ENCODE results near the gene SPTA1. TPM values are rescaled to one million over a fixed set of nuclear protein-coding genes. Genes with fewer than 3 reads are reported as not detected.

SPTA1 gene
- total RNA-seq, 1 experiment from 2014 or later: not detected

DNA sequence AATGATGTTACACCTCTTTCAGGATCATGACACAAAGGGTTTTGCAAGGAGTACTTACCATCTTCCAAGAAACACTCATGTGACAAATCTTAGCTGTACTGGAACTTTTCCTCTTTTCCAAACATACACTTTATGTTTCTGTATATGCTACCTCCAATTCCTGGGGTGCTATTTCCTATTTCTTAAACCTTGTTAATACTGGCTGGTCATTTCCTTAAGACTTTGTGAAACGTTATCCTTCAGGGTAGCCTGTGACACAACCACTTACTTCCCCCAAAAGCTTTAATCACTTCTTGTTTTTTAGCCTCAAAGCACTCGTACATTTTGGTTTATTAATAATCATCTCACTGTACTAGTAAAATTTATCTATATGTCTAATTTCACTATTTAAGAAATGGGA is 42.1 kb downstream of the SPTA1 start:
- Mint-ChIP-seq H3K27ac (ENCODE audit: low read depth, unreplicated experiment) (no peak overlapping the region), H3K9me3 (ENCODE audit: unreplicated experiment) (no peaks in the 10 kb centered on the region), H3K4me1 (ENCODE audit: insufficient read depth, unreplicated experiment) (no peaks in the 10 kb centered on the region), H3K4me3 (ENCODE audit: unreplicated experiment) (no peak overlapping the region), H3K36me3 (ENCODE audit: insufficient read depth, unreplicated experiment) (no peaks in the 10 kb centered on the region), H3K27me3 (ENCODE audit: insufficient read depth, unreplicated experiment) (peaks cover 49% of the 10 kb centered on the region)
- ChIA-PET POLR2A (no interaction called here), CTCF (interaction anchor here (1.2 kb wide), 1 partner anchor 134 kb away, joined by 3 read pairs; no protein-coding TSS in a partner anchor)
- no TSS peak for BruUV-seq (replicated peaks)
- no peak for DNase-seq (ENCODE audit: unreplicated experiment)
- intact Hi-C loops (cut with micrococcal nuclease): no loop called here
- TF ChIP-seq, protein P1, sequence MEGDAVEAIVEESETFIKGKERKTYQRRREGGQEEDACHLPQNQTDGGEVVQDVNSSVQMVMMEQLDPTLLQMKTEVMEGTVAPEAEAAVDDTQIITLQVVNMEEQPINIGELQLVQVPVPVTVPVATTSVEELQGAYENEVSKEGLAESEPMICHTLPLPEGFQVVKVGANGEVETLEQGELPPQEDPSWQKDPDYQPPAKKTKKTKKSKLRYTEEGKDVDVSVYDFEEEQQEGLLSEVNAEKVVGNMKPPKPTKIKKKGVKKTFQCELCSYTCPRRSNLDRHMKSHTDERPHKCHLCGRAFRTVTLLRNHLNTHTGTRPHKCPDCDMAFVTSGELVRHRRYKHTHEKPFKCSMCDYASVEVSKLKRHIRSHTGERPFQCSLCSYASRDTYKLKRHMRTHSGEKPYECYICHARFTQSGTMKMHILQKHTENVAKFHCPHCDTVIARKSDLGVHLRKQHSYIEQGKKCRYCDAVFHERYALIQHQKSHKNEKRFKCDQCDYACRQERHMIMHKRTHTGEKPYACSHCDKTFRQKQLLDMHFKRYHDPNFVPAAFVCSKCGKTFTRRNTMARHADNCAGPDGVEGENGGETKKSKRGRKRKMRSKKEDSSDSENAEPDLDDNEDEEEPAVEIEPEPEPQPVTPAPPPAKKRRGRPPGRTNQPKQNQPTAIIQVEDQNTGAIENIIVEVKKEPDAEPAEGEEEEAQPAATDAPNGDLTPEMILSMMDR (IDR thresholded peaks at IDR 0.05; ENCODE audit: unreplicated experiment): no peak

DNA sequence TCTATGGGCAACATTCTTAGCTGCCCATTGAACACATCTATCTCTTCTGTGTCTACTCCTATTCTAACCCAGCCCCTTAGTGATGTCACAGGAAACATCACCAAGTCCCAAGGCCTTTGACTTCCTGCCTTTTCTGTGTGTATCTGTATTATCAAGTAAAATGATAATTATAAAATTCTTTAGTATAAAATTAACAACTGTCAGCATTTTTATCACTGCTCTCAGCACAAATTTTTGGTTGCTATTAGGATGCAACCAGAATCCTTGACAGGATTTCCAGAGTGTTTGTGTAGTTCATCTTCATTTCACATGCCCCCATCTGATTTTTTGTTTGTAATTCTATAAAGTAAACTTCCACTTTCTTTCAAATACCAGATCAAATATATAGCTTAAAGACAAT is 47.6 kb downstream of the SPTA1 start:
- Mint-ChIP-seq H3K4me3 (ENCODE audit: unreplicated experiment) (no peak overlapping the region), H3K4me1 (ENCODE audit: insufficient read depth, unreplicated experiment) (no peaks in the 10 kb centered on the region), H3K36me3 (ENCODE audit: insufficient read depth, unreplicated experiment) (no peaks in the 10 kb centered on the region), H3K27ac (ENCODE audit: low read depth, unreplicated experiment) (no peak overlapping the region), H3K27me3 (ENCODE audit: insufficient read depth, unreplicated experiment) (peaks cover 40% of the 10 kb centered on the region), H3K9me3 (ENCODE audit: unreplicated experiment) (no peaks in the 10 kb centered on the region)
- BruUV-seq (replicated peaks): no TSS peak
- POLR2A ChIA-PET: no interaction called here
- CTCF ChIA-PET: no interaction called here
- intact Hi-C loops (cut with micrococcal nuclease): no loop called here
- TF ChIP-seq, protein P1 (IDR thresholded peaks at IDR 0.05; ENCODE audit: unreplicated experiment): no peak
- DNase-seq (ENCODE audit: unreplicated experiment): no peak

DNA sequence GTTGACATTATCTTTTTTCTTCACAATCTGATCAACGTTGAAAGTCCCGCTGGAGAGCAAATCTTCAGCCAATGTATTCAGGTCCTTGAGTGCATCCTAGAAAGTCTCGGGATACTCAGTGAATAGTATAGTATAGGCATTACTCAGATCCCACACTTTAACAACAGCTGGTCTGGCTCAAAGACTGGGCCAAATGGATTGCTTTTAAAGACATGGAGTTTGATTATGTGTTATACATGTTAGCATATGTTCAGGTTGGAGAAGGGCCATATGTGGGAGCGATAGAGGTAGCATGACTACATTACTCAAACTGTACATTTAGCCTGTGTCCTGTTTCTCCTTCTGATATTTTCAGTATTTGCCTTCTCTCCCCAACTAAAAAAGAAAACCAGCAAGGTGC is 48.4 kb downstream of the SPTA1 start:
- H3K27me3 Mint-ChIP-seq (ENCODE audit: insufficient read depth, unreplicated experiment): peaks cover 37% of the 10 kb centered on the region

DNA sequence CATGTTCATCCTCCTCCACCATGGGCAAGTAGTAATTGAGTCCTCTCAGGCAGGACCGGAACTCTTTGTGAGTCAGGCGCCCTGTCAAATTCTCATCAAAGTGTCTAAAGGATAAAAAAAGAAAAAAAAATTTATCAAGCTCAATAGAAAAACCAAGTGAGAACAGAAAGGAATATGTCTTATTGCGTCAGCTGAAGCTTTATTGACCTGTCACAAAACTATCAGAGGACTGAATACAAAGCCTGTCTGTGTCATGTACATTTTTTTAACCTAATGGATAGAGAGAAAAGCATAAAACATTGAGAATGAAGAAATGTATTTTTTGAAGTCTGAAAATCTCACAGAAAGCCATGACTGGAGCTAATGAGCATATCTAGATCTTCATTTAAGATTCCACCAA is 72.8 kb downstream of the SPTA1 start:
- TF ChIP-seq, protein P1 (IDR thresholded peaks at IDR 0.05; ENCODE audit: unreplicated experiment): no peak
- no peak for DNase-seq (ENCODE audit: unreplicated experiment)
- Mint-ChIP-seq H3K9me3 (ENCODE audit: unreplicated experiment) (no peaks in the 10 kb centered on the region), H3K4me3 (ENCODE audit: unreplicated experiment) (no peak overlapping the region), H3K36me3 (ENCODE audit: insufficient read depth, unreplicated experiment) (no peaks in the 10 kb centered on the region), H3K4me1 (ENCODE audit: insufficient read depth, unreplicated experiment) (peaks cover 5% of the 10 kb centered on the region), H3K27ac (ENCODE audit: low read depth, unreplicated experiment) (no peak overlapping the region), H3K27me3 (ENCODE audit: insufficient read depth, unreplicated experiment) (peaks cover 84% of the 10 kb centered on the region)
- no TSS peak for BruUV-seq (replicated peaks)
- ChIA-PET POLR2A (no interaction called here), CTCF (interaction anchor here (0.5 kb wide), 1 partner anchor 20 kb away, joined by 3 read pairs; no protein-coding TSS in a partner anchor)
- intact Hi-C loops (cut with micrococcal nuclease): no loop called here

More for the DNA sequence above, 48.4 kb downstream of the SPTA1 start:
- TF ChIP-seq, protein P1 (IDR thresholded peaks at IDR 0.05; ENCODE audit: unreplicated experiment): no peak
- no TSS peak for BruUV-seq (replicated peaks)
- CTCF ChIA-PET: interaction anchor here (0.6 kb wide), 1 partner anchor 30 kb away, joined by 3 read pairs; no protein-coding TSS in a partner anchor
- no peaks in the 10 kb centered on the region for H3K36me3 Mint-ChIP-seq (ENCODE audit: insufficient read depth, unreplicated experiment)
- H3K4me3 Mint-ChIP-seq (ENCODE audit: unreplicated experiment): no peak overlapping the region
- H3K4me1 Mint-ChIP-seq (ENCODE audit: insufficient read depth, unreplicated experiment): no peaks in the 10 kb centered on the region
- POLR2A ChIA-PET: no interaction called here
- no peaks in the 10 kb centered on the region for H3K9me3 Mint-ChIP-seq (ENCODE audit: unreplicated experiment)
- no peak for DNase-seq (ENCODE audit: unreplicated experiment)
- no peak overlapping the region for H3K27ac Mint-ChIP-seq (ENCODE audit: low read depth, unreplicated experiment)
- intact Hi-C loops (cut with micrococcal nuclease): no loop called here
